Midbrain (tissue), 1 donor: ENCODE results near the gene CDCP2.

Experiments
- DNase-seq: peaks from one replicate; lab custom pipeline; 2025; lab: John Stamatoyannopoulos, UW

The CDCP2 gene

GRCh38 chr1:54136963-54137533, 15.8 kb downstream of the CDCP2 start:
- no peak for DNase-seq

GRCh38 chr1:54136269-54136896, 16.4 kb downstream of the CDCP2 start:
- DNase-seq: no peak

GRCh38 chr1:54135436-54136120, 17.2 kb downstream of the CDCP2 start:
- DNase-seq: no peak

GRCh38 chr1:54134295-54134694, 18.5 kb downstream of the CDCP2 start:
- no peak for DNase-seq

- no peak for DNase-seq
Measured at GRCh38 chr1:54132495-54132894, 20.3 kb downstream of the CDCP2 start.

- no peak for DNase-seq
Measured at GRCh38 chr1:54131419-54131818, 21.4 kb downstream of the CDCP2 start.

- no peak for DNase-seq
Measured at GRCh38 chr1:54129858-54130257, 22.9 kb downstream of the CDCP2 start.

- DNase-seq: no peak
Measured at GRCh38 chr1:54127594-54128300, 25.1 kb downstream of the CDCP2 start.

- DNase-seq: no peak
Measured at GRCh38 chr1:54126271-54126815, 26.5 kb downstream of the CDCP2 start.

- DNase-seq: peak; percentile 3
Measured at GRCh38 chr1:54125386-54126070, 27.3 kb downstream of the CDCP2 start.

GRCh38 chr1:54124906-54125305, 27.9 kb downstream of the CDCP2 start:
- no peak for DNase-seq

- no peak for DNase-seq
Measured at GRCh38 chr1:54124472-54124871, 28.3 kb downstream of the CDCP2 start.

- DNase-seq: no peak
Measured at GRCh38 chr1:54122992-54123391, 29.8 kb downstream of the CDCP2 start.

GRCh38 chr1:54122135-54122751, 30.6 kb downstream of the CDCP2 start:
- DNase-seq: no peak

GRCh38 chr1:54121482-54122134, 31.2 kb downstream of the CDCP2 start:
- DNase-seq: peak; percentile 69

- DNase-seq: no peak
Measured at GRCh38 chr1:54120698-54121481, 31.9 kb downstream of the CDCP2 start.

- no peak for DNase-seq
Measured at GRCh38 chr1:54120018-54120697, 32.6 kb downstream of the CDCP2 start.

- DNase-seq: no peak
Measured at GRCh38 chr1:54118704-54119103, 34.1 kb downstream of the CDCP2 start.

GRCh38 chr1:54117815-54118563, 34.8 kb downstream of the CDCP2 start:
- peak; percentile 29 for DNase-seq
